Central memory CD8-positive, alpha-beta T cell (primary cell): Measurements from ENCODE around the gene CDC42.

Source experiments
- ATAC-seq: fragments of 150-1000 bp; cut with Tn5 transposase; replicated peaks from 2 replicates; pipeline ENCODE4 v1.10.0; 2022; ENCODE audit warnings: mild to moderate bottlenecking, moderate FRiP score, moderate number of reproducible peaks; ENCODE audit not compliant: poor library complexity, severe bottlenecking; ENCODE audit errors: extremely low read depth
- DNase-seq, 2 donors: peaks; one replicate each; pipeline ENCODE4 v3.0.0; 2021; ENCODE audit warnings: low spot score in 2 of 2
- H3K27ac Mint-ChIP-seq: one replicate; pipeline ENCODE4 v1.8.0; 2022; ENCODE audit warnings: low read depth, mild to moderate bottlenecking, moderate library complexity, mixed read lengths
- H3K27me3 Mint-ChIP-seq: one replicate; pipeline ENCODE4 v1.8.0; 2022; ENCODE audit warnings: mixed read lengths
- H3K36me3 Mint-ChIP-seq: one replicate; pipeline ENCODE4 v1.8.0; 2022; ENCODE audit warnings: mild to moderate bottlenecking, moderate library complexity, mixed read lengths; ENCODE audit not compliant: insufficient read depth
- H3K4me1 Mint-ChIP-seq: one replicate; pipeline ENCODE4 v1.8.0; 2022; ENCODE audit warnings: mixed read lengths
- H3K4me3 Mint-ChIP-seq: one replicate; pipeline ENCODE4 v1.8.0; 2022; ENCODE audit warnings: mild to moderate bottlenecking, moderate library complexity, mixed read lengths
- H3K9me3 Mint-ChIP-seq: one replicate; pipeline ENCODE4 v1.8.0; 2022; ENCODE audit warnings: mixed read lengths

CDC42 gene

DNA sequence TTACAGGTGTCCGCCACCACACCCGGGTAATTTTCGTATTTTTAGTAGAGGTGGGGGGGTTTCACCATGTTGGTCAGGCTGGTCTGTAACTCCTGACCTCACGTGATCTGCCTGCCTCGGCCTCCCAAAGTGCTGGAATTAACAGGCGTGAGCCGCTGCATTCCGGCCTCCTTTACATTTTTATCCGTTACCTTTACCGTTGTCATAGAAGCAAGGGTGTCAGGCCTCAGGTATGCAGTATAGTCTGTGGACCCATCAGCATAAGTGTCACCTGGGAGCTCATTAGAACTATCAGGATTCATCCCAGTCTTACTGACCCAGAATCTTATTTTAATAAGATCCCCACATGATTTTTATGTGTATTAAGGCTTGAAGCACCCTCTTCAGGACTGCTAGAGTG lies 5.4 kb downstream of the CDC42 start:
- H3K9me3 Mint-ChIP-seq, result no peaks in the 10 kb centered on the region
- ATAC-seq (no peak), DNase-seq (no peak)
- peaks cover 55% of the 10 kb centered on the region for H3K36me3 Mint-ChIP-seq
- no peaks in the 10 kb centered on the region for H3K27me3 Mint-ChIP-seq
- H3K4me1 Mint-ChIP-seq, result peaks cover 76% of the 10 kb centered on the region
- H3K27ac Mint-ChIP-seq, result no peak overlapping the region
- H3K4me3 Mint-ChIP-seq, result peak overlapping the region; percentile 98

DNA sequence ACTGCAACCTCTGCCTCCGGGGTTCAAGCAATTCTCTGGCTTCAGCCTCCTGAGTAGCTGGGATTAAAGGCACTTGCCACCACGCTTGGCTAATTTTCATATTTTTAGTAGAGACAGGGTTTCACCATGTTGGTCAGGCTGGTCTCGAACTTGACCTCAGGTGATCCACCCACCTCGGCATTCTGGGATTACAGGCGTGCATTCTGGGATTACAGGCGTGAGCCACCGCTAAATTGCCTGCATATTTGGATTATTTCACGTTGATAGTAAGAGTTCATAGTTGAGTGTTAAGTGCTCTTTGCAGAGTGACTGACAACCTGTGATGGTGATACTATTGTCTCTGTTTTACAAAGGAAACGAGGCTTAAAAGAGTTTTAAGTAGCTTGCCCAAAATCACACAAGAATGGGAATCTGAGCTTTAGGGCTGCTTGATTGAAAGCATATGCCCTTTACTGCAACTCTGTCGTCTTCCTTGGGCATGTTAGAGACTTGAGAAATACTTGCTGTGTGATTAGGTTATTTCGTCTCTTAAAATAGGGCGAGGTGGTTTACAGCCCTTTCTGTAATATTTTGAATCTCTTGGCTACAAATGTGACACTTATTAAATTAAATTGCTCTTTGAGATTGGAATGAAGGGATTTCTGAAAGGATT lies 12.4 kb downstream of the CDC42 start:
- Mint-ChIP-seq H3K4me1 (peaks cover 89% of the 10 kb centered on the region), H3K4me3 (peak overlapping the region; percentile 68), H3K9me3 (no peaks in the 10 kb centered on the region), H3K36me3 (peaks cover 56% of the 10 kb centered on the region), H3K27ac (peak overlapping the region; percentile 78), H3K27me3 (no peaks in the 10 kb centered on the region)
- DNase-seq (no peak), ATAC-seq (no peak)

DNA sequence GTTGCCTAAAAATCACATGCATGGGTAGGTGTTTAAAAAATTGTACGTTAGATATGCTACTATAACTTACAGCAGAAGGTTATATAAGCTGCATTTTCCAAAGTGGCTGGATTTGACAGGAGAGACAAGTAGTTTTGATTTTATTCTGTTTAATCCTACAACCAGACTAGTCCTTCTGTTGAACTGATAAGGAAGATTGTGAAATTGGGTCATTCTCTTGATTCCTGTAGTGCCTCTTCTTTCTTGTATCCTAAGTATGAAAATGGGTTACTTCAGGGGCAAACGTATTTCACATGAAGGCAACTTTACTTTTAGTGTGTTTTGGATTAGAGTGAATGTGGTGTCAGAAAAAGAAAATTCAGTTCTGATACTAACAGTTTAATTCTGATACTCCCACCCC lies 19.0 kb downstream of the CDC42 start:
- H3K27ac Mint-ChIP-seq, result peak overlapping the region; percentile 79
- H3K4me3 Mint-ChIP-seq, result peak overlapping the region; percentile 33
- peaks cover 66% of the 10 kb centered on the region for H3K36me3 Mint-ChIP-seq
- peaks cover 66% of the 10 kb centered on the region for H3K4me1 Mint-ChIP-seq
- ATAC-seq (no peak), DNase-seq (no peak)
- H3K9me3 Mint-ChIP-seq, result no peaks in the 10 kb centered on the region
- no peaks in the 10 kb centered on the region for H3K27me3 Mint-ChIP-seq

DNA sequence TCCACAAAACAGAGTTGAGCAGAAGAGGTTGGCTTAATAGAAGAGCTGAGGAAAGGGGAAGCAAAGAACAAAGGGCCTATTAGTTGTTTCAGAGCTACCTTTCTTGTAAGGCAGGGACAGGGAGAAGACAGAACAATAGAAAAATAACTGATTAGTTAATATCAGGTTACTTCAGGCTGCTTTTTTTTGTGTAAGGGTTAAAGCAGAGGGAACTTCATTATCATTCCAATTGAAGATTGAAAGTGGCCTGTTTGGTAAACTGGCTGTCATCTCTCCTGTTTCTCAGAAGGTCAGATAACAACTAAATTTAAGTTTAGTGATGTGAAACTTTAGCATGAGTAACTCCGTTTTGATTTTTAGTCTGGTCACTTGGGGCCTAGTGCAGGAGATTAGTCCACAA lies 22.3 kb downstream of the CDC42 start:
- Mint-ChIP-seq H3K27ac (peak overlapping the region; percentile 90), H3K27me3 (no peaks in the 10 kb centered on the region), H3K36me3 (peaks cover 69% of the 10 kb centered on the region), H3K4me1 (peaks cover 71% of the 10 kb centered on the region), H3K4me3 (peak overlapping the region; percentile 43), H3K9me3 (no peaks in the 10 kb centered on the region)
- DNase-seq (no peak), ATAC-seq (no peak)

DNA sequence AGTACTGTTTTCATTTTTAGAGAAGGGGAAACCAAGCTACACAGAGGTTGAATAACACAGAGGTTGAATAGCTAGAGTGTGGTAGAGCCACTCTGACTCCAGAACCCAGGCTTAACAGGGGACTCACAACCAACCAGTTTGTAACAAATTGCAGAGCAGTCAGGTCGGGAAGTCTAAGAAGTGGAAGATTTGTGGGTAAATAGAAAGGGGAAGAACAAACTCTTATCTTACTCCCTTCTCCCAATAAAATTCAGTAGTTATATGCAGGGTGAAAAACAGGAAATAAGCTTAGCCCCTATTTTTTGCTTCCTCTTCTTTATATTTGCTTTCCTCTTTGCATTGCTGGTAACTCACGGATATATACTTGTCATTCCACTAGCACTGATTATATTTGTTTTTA lies 23.2 kb downstream of the CDC42 start:
- H3K9me3 Mint-ChIP-seq, result no peaks in the 10 kb centered on the region
- H3K27me3 Mint-ChIP-seq, result no peaks in the 10 kb centered on the region
- peak overlapping the region; percentile 90 for H3K27ac Mint-ChIP-seq
- no peak for DNase-seq
- peak; percentile 31 for ATAC-seq
- H3K36me3 Mint-ChIP-seq, result peaks cover 70% of the 10 kb centered on the region
- H3K4me1 Mint-ChIP-seq, result peaks cover 69% of the 10 kb centered on the region
- H3K4me3 Mint-ChIP-seq, result peak overlapping the region; percentile 63

DNA sequence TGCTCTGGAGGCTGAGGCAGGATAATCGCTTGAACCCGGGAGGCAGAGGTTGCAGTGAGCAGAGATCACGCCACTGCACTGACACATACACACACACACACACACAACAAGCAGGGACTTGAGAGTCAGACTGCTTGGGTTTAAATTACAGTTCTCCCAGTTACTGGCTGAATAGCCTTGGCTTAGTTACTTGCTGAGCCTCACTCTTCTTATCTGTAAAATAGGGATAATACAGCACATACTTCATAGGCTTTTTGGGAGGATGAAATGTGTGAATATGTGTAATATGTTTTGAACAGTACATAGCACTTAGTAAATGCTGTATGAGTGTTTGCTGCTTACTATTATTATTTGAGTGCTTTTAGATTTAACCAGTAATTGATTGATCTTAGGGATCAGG lies 23.8 kb downstream of the CDC42 start:
- Mint-ChIP-seq H3K36me3 (peaks cover 73% of the 10 kb centered on the region), H3K4me1 (peaks cover 72% of the 10 kb centered on the region), H3K27me3 (no peaks in the 10 kb centered on the region), H3K9me3 (no peaks in the 10 kb centered on the region), H3K27ac (peak overlapping the region; percentile 90), H3K4me3 (peak overlapping the region; percentile 63)
- DNase-seq, result no peak
- no peak for ATAC-seq

DNA sequence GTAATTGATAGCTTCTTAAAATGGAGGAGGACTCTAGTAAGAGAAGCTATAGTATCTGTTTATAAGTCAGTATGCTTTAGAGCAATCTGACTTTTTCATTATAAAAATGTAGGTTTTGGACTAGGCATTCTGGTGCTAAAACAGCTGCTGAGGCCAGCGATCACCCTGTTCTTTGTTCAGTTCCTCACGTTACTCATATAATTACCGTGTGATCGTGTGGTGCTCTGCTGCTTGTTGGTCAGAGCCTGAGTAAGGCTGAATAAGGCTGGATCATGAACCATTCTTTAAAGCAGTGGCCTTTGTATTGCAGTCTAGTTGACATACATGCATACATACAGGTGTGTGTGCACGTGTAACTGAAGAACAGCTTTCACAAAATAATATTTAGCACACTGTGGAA lies 25.2 kb downstream of the CDC42 start:
- Mint-ChIP-seq H3K4me1 (peaks cover 73% of the 10 kb centered on the region), H3K36me3 (peaks cover 78% of the 10 kb centered on the region), H3K9me3 (no peaks in the 10 kb centered on the region), H3K27me3 (no peaks in the 10 kb centered on the region), H3K27ac (peak overlapping the region; percentile 90), H3K4me3 (peak overlapping the region; percentile 40)
- DNase-seq (no peak), ATAC-seq (no peak)

DNA sequence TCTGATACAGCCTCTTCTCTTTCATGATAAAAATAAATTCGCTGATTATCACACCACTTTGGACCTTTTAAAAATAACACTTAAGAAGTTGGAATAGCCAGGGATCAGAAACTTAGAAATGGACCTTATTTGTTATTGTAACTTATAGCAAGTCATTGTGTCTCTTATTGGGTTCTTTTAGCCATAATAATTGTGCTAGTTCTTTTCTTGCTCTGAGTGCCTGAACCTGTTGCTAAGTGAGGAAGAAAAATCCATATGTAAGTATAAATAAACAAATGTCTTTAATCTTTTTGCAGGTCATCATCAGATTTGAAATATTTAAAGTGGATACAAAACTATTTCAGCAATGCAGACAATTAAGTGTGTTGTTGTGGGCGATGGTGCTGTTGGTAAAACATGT lies 25.6 kb downstream of the CDC42 start:
- peak overlapping the region; percentile 90 for H3K27ac Mint-ChIP-seq

DNA sequence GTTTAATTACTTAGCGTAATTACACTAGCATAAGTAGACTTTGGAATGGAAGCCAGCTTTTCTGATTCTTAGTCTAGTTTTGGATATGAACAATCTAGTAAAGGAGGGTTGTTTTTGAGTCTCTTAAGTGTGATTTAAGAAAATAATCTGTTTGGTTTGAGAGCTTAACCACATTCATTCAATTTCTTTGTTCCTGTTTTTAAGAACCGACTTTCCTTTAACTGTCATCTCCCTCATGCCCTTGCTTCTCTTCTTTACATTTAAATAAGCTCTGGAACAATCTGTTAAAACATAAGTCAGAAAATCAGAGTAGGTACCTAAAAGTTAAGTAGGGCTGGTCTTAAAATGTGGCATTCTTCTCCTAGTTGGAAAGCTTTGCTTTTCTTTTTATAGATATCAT lies 27.7 kb downstream of the CDC42 start:
- H3K4me3 Mint-ChIP-seq, result no peak overlapping the region
- peaks cover 75% of the 10 kb centered on the region for H3K4me1 Mint-ChIP-seq
- peak overlapping the region; percentile 90 for H3K27ac Mint-ChIP-seq
- ATAC-seq, result no peak
- no peaks in the 10 kb centered on the region for H3K9me3 Mint-ChIP-seq
- peaks cover 77% of the 10 kb centered on the region for H3K36me3 Mint-ChIP-seq
- no peaks in the 10 kb centered on the region for H3K27me3 Mint-ChIP-seq
- no peak for DNase-seq

More for the DNA sequence above, 25.6 kb downstream of the CDC42 start:
- Mint-ChIP-seq H3K9me3 (no peaks in the 10 kb centered on the region), H3K27me3 (no peaks in the 10 kb centered on the region), H3K4me3 (peak overlapping the region; percentile 40), H3K4me1 (peaks cover 73% of the 10 kb centered on the region), H3K36me3 (peaks cover 76% of the 10 kb centered on the region)
- ATAC-seq, result no peak
- DNase-seq, result no peak

DNA sequence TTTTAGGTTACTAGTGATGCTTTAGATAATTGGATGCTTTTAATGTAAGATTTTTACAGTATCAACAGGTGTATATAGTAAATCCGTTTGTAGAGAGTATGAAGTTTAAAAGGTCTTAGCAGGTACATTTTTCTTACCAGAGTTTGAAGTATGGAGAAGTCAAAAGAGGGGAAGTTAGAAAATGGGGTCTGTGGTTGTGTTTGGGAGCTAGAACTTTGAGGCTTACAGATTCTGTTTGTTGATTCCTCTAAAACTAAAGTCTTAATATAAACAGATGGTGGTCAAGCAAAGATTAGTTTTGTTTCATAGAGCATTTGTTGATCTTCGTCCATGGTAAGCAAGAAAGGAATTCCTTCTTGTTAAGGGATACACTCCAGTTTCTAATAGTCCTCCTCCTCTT lies 35.8 kb downstream of the CDC42 start:
- H3K36me3 Mint-ChIP-seq, result peaks cover 85% of the 10 kb centered on the region
- ATAC-seq (no peak), DNase-seq (no peak)
- H3K4me3 Mint-ChIP-seq, result peak overlapping the region; percentile 68
- H3K27ac Mint-ChIP-seq, result peak overlapping the region; percentile 87
- H3K4me1 Mint-ChIP-seq, result peaks cover 90% of the 10 kb centered on the region
- no peaks in the 10 kb centered on the region for H3K27me3 Mint-ChIP-seq
- H3K9me3 Mint-ChIP-seq, result no peaks in the 10 kb centered on the region

DNA sequence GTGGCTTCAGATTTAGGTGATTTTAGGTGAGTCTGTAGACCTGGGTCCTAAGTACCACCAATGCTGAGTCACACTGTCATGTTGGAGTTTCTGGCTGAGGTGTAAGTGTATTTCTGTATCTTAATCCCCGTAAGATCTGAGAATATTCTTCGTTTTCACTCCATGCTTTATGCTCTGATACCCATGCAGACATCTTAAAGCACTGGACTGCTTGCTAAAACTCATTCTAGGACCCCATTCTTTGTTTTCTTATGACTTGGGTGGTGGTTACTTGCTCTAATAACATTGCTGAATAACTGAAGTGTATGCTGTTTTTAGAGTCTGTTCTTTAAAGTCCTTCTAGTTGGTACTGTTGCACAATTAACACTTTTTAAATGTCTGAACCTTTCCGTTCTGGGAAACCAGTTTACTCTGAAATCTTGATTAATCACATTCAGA lies 36.6 kb downstream of the CDC42 start:
- ATAC-seq, result peak; percentile 14
- Mint-ChIP-seq H3K4me1 (peaks cover 86% of the 10 kb centered on the region), H3K9me3 (no peaks in the 10 kb centered on the region), H3K27me3 (no peaks in the 10 kb centered on the region), H3K4me3 (peak overlapping the region; percentile 68), H3K36me3 (peaks cover 84% of the 10 kb centered on the region), H3K27ac (peak overlapping the region; percentile 87)
- DNase-seq, result no peak

DNA sequence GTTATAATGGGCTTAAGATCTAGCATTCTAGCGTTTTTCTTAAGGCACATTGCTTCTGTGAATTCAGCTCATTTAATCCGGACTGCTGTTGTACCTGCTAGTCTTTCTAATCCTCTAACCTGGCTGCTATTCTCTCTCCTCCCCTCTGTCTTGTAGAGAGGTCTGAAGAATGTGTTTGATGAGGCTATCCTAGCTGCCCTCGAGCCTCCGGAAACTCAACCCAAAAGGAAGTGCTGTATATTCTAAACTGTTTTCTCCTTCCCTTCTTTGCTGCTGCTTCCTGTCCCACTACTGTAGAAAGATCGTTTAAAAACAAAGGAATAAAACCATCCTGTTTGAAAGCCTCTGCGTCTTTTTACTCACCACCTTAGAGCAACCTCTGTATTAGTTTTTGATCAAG lies 37.3 kb downstream of the CDC42 start:
- Mint-ChIP-seq H3K27me3 (no peaks in the 10 kb centered on the region), H3K4me1 (peaks cover 84% of the 10 kb centered on the region), H3K36me3 (peaks cover 84% of the 10 kb centered on the region), H3K9me3 (no peaks in the 10 kb centered on the region), H3K4me3 (peak overlapping the region; percentile 68), H3K27ac (peak overlapping the region; percentile 82)
- ATAC-seq (no peak), DNase-seq (no peak)

DNA sequence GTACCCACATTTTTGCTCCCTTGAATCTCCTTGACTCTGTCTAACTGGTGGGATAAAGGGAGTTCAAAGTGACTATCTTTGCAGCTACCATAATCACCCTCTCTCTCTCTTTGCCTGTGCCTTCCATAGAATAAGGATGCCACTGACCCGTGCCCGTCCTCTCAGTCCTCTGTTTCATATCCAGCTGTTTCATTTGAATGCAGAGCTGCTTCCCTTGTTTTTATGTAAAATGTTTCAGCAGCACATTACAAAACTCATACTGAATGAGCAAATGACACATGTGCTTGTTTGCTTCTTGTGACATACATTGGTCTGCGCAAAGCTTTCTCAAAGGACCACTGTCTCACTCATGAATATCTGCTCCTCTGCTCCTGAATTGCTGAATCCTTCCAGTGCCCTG lies 38.4 kb downstream of the CDC42 start:
- no peaks in the 10 kb centered on the region for H3K9me3 Mint-ChIP-seq
- no peak for ATAC-seq
- DNase-seq, result no peak
- H3K4me1 Mint-ChIP-seq, result peaks cover 78% of the 10 kb centered on the region
- peak overlapping the region; percentile 82 for H3K27ac Mint-ChIP-seq
- H3K27me3 Mint-ChIP-seq, result no peaks in the 10 kb centered on the region
- peak overlapping the region; percentile 68 for H3K4me3 Mint-ChIP-seq
- peaks cover 86% of the 10 kb centered on the region for H3K36me3 Mint-ChIP-seq
